ENCODE measurements around the gene FOXF1. TPM values are rescaled to one million over a fixed set of nuclear protein-coding genes. Genes with fewer than 3 reads are reported as not detected.

The FOXF1 gene
- total and polyA plus RNA-seq, 8 donors: 21.7 to 51.1 (median 41.0) TPM

GRCh38 chr16:86563469-86564345 lies 53.4 kb downstream of the FOXF1 start:
- Histone ChIP-seq H3K4me3 (no peak overlapping the region), H3K4me1 (peaks cover 0 to 30% of the 10 kb centered on the region in 2 donors), H3K27me3 (peaks cover 54 to 94% of the 10 kb centered on the region in 2 donors), H3K9me3 (no peaks in the 10 kb centered on the region), H3K36me3 (no peaks in the 10 kb centered on the region), H3K27ac (no peak overlapping the region)
- intact Hi-C loops (cut with DNase I): loop anchor here in 1 of 2 donors (5.0 kb wide), 2 partner anchors 499 to 714 kb away; no protein-coding TSS in a partner anchor
- peak; percentile 98 to 100 for TF ChIP-seq CTCF (IDR thresholded peaks at IDR 0.05)
- DNase-seq: peak; percentile 80 to 92 (median 88)
- peak; percentile 100 for ATAC-seq

Other genes with a start within 250 kb of the FOXF1 start
- 10 to 100 TPM; 19.7 to 20.2 TPM for gene MTHFSD, start 44.7 kb downstream of the FOXF1 start, total RNA-seq
- 10 to 100 TPM; 27.6 to 32.5 (median 28.5) TPM for gene MTHFSD, start 44.7 kb downstream of the FOXF1 start, polyA plus RNA-seq (ENCODE audit: insufficient read length in 6 of 6)
- gene FOXC2, start 56.3 kb downstream of the FOXF1 start, total RNA-seq: 1 to 10 TPM in 1 of 2 donors, under 1 TPM in 1; 0.41 to 2.0 TPM
- gene FOXC2, start 56.3 kb downstream of the FOXF1 start, polyA plus RNA-seq (ENCODE audit: insufficient read length in 6 of 6): 1 to 10 TPM in 3 of 6 donors, under 1 TPM in 3; 0.59 to 1.5 (median 0.93) TPM
- under 1 TPM; 0.99 TPM for gene FOXL1, start 68.0 kb downstream of the FOXF1 start, total RNA-seq
- 1 to 10 TPM; 4.7 to 6.8 (median 5.6) TPM for gene FOXL1, start 68.0 kb downstream of the FOXF1 start, polyA plus RNA-seq (ENCODE audit: insufficient read length in 6 of 6)